Endothelial cell of umbilical vein (primary cell): Measurements from ENCODE around the gene SLC26A6. TPM values are rescaled to one million over a fixed set of nuclear protein-coding genes. Genes with fewer than 3 reads are reported as not detected.
A peak's percentile ranks its signal among the peaks of the same experiment; 100 is the strongest.

ENCODE experiments used
- BruUV-seq: library from RNA; stranded (reverse); fragments of 400-500 nt; replicated peaks from 2 replicates; lab custom pipeline; 2021; lab: Mats Ljungman, UMichigan
- CTCF ChIA-PET: fragments of 300-600, 350-600 bp; sonication (Branson Sonifier 250); formaldehyde crosslinking; loops from one replicate; lab custom pipeline; 2021; ENCODE audit warnings: antibody characterized with exemption, inconsistent platforms; lab: Charles Lee
- POLR2A ChIA-PET: fragments of 300-600, 350-600 bp; sonication (Branson Sonifier 250); formaldehyde crosslinking; loops from one replicate; lab custom pipeline; 2021; ENCODE audit warnings: antibody characterized with exemption, inconsistent platforms; lab: Charles Lee
- DNase-seq: peaks from one replicate; pipeline ENCODE4 v3.0.0-alpha.2; 2011; ENCODE audit warnings: low read depth, low spot score
- FAIRE-seq: peaks from 2 replicates; lab custom pipeline; 2011; peaks lifted over from hg19 to GRCh38; lab: Jason Lieb, UNC
- H2AFZ ChIP-seq: 2 replicates; pipeline ENCODE4 v1.6.0; 2012; ENCODE audit warnings: low read depth, low read length, control low read depth, inconsistent platforms
- H3K27ac ChIP-seq: 2 replicates; pipeline ENCODE4 v1.5.1; 2011; ENCODE audit warnings: low read depth, mild to moderate bottlenecking, control low read depth, low read length, moderate library complexity; ENCODE audit not compliant: insufficient read depth
- H3K27me3 ChIP-seq, 2 experiments: 2 replicates each; pipeline versions ENCODE4 v1.6.0 to v1.6.1; 2011; ENCODE audit warnings: low read length in 2 of 2, mixed read lengths in 1 of 2; ENCODE audit not compliant: control insufficient read depth in 2 of 2, insufficient read depth in 2 of 2
- H3K36me3 ChIP-seq, 2 experiments: 2 replicates in 1 of 2; 3 replicates in 1 of 2; pipeline ENCODE4 v1.5.1; 2011; ENCODE audit warnings: low read length in 2 of 2, mild to moderate bottlenecking in 1 of 2, moderate library complexity in 1 of 2; ENCODE audit not compliant: control insufficient read depth in 2 of 2, insufficient read depth in 2 of 2; ENCODE audit errors: extremely low read depth in 1 of 2
- H3K4me1 ChIP-seq: 3 replicates; pipeline ENCODE4 v1.5.1; 2011; ENCODE audit warnings: mild to moderate bottlenecking, low read length; ENCODE audit not compliant: control insufficient read depth, insufficient read depth; ENCODE audit errors: extremely low read depth
- H3K4me2 ChIP-seq: 2 replicates; pipeline ENCODE4 v1.6.1; 2011; ENCODE audit warnings: low read length, control low read depth, mixed read lengths; ENCODE audit not compliant: insufficient read depth
- H3K4me3 ChIP-seq, 3 experiments: fragments of 200-600 bp in 1 of 3; sonication (generic), shearing (Covaris generic) in 1 of 3; replicated peaks in 1 of 3; 2 replicates each; pipeline ENCODE4 v1.5.1; 2011 to 2016; ENCODE audit warnings: control low read depth in 3 of 3, low read length in 3 of 3, mild to moderate bottlenecking in 2 of 3, inconsistent platforms in 1 of 3, low read depth in 1 of 3, moderate library complexity in 1 of 3; ENCODE audit not compliant: insufficient read depth in 1 of 3
- H3K79me2 ChIP-seq: 2 replicates; pipeline ENCODE4 v1.6.0; 2012; ENCODE audit warnings: low read length, inconsistent platforms; ENCODE audit not compliant: control insufficient read depth, insufficient read depth
- H3K9ac ChIP-seq: replicated peaks from 2 replicates; pipeline ENCODE3; 2011; ENCODE audit warnings: low read length, control low read depth; ENCODE audit not compliant: insufficient read depth; ENCODE audit errors: extremely low read depth
- H3K9me1 ChIP-seq: replicated peaks from 3 replicates; pipeline ENCODE4 v1.6.0; 2011; ENCODE audit warnings: mild to moderate bottlenecking, low read length; ENCODE audit not compliant: control insufficient read depth, insufficient read depth; ENCODE audit errors: extremely low read depth
- H3K9me3 ChIP-seq: replicated peaks from 2 replicates; pipeline ENCODE4 v1.5.1; 2012; ENCODE audit warnings: low read length, inconsistent platforms; ENCODE audit not compliant: control insufficient read depth, insufficient read depth
- H4K20me1 ChIP-seq: replicated peaks from 2 replicates; pipeline ENCODE3; 2011; ENCODE audit warnings: mild to moderate bottlenecking, low read length; ENCODE audit not compliant: control insufficient read depth, insufficient read depth; ENCODE audit errors: extremely low read depth
- CTCF ChIP-seq, 2 donors: IDR thresholded peaks; 1 replicate in 1 of 2; 2 replicates in 1 of 2; pipeline ENCODE4 v1.5.1; 2011; ENCODE audit warnings: low read length in 2 of 2, mild to moderate bottlenecking in 2 of 2, moderate library complexity in 2 of 2, control low read depth in 1 of 2, inconsistent platforms in 1 of 2, low read depth in 1 of 2; ENCODE audit not compliant: insufficient read depth in 1 of 2; ENCODE audit errors: extremely low read depth in 1 of 2
- EZH2 ChIP-seq: IDR thresholded peaks from 2 replicates; pipeline ENCODE4 v1.6.1; 2012; ENCODE audit warnings: borderline replicate concordance, low read depth, mild to moderate bottlenecking, moderate library complexity, low read length, inconsistent platforms; ENCODE audit not compliant: severe bottlenecking
- FOS ChIP-seq: IDR thresholded peaks from 2 replicates; pipeline ENCODE4 v1.6.1; 2011; ENCODE audit warnings: mild to moderate bottlenecking, low read length, moderate library complexity, borderline replicate concordance; ENCODE audit not compliant: insufficient read depth
- GATA2 ChIP-seq: IDR thresholded peaks from 2 replicates; pipeline ENCODE4 v1.7.0; 2011; ENCODE audit warnings: low read depth, mild to moderate bottlenecking, moderate library complexity, mixed read lengths, low read length; ENCODE audit not compliant: insufficient read length, insufficient read depth
- JUN ChIP-seq: IDR thresholded peaks from 2 replicates; pipeline ENCODE4 v1.6.1; 2011; ENCODE audit warnings: borderline replicate concordance, low read depth; ENCODE audit not compliant: insufficient read length, insufficient read depth
- MAX ChIP-seq: IDR thresholded peaks from 2 replicates; pipeline ENCODE4 v1.6.1; 2011; ENCODE audit not compliant: insufficient read depth, insufficient read length
- MYC ChIP-seq: IDR thresholded peaks from one replicate; pipeline ENCODE4 v1.6.1; 2011; ENCODE audit warnings: mild to moderate bottlenecking, low read depth, low read length
- POLR2A ChIP-seq: IDR thresholded peaks from 2 replicates; pipeline ENCODE4 v1.6.1; 2012; ENCODE audit warnings: low read depth, mild to moderate bottlenecking, control low read depth, low read length
- POLR2AphosphoS5 ChIP-seq: IDR thresholded peaks from 2 replicates; pipeline ENCODE4 v1.6.1; 2012; ENCODE audit warnings: low read depth, mild to moderate bottlenecking, control low read depth, low read length, moderate library complexity; ENCODE audit not compliant: insufficient read depth
- dilution Hi-C: fragments of 300-500 bp; cut with MboI; formaldehyde crosslinking; loops from one replicate; pipeline ENCODE4 v1.15.0; 2019; ENCODE audit warnings: low sequenced_read_pairs; ENCODE audit not compliant: extremely low pct_ligation_motif_present
- intact Hi-C: fragments of 100-400 bp; cut with micrococcal nuclease; formaldehyde crosslinking; loops from one replicate; pipeline ENCODE4 v1.10.0; 2022
- polyA plus RNA-seq, 4 experiments: library from polyadenylated mRNA; depleted of rRNA in 3 of 4; stranded (reverse) in 3 of 4; unstranded in 1 of 4; fragments of >200 nt; gene quantifications; 2 replicates each; pipeline versions ENCODE4 v1.2.1 to v1.2.3, GENCODE V29; 2011 to 2012; ENCODE audit warnings: missing spikeins in 1 of 4
- total RNA-seq: library from RNA; stranded (reverse); gene quantifications from 2 replicates; pipeline ENCODE4 v1.2.3, GENCODE V29; 2021

SLC26A6 gene
- total and polyA plus RNA-seq, 2 donors (not counting 3 experiments of a cell fraction or from before 2014, with no cell fraction given) = 31.0 to 32.2 TPM

DNA sequence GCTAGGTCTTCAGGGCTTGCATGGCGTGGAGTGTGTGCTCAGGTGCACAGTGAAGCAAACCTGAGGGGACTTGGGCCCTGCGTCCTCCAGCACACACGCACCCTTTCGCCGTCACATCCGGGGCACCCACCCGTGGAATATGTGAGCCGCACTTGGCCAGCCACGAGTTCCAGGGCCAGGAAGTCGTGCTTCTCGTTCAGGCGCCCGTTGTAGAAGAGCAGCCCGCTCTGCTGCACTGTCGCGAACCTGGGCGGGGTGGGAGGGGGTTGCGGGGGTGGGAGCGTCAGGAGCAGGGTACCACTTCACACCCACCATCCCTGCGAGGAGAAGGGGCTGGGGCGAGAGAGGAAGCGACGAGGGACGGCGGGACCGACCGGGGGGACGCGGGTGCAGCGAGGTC, 20.3 kb upstream of the SLC26A6 start:
- no TSS peak for BruUV-seq
- DNase-seq (no peak), FAIRE-seq (no peak)
- ChIA-PET POLR2A (interaction anchor here (1.0 kb wide), 1 partner anchor 20 kb away, joined by 6 read pairs; the partner anchor contains the start of gene SLC26A6), CTCF (interaction anchor here (1.0 to 5.1 kb wide), 3 partner anchors 21 to 99 kb away, joined by 3 to 32 read pairs (median 3); partner anchors contain the start of genes NCKIPSD, PFKFB4 and SLC26A6)
- H3K4me3 ChIP-seq = peak overlapping the region in 1 of 3 experiments; percentile 46
- no peaks in the 10 kb centered on the region for H3K79me2 ChIP-seq
- no peak overlapping the region for H3K9ac ChIP-seq
- TF ChIP-seq EZH2 (peak; percentile 1), GATA2 (no peak), JUN (no peak), FOS (no peak), POLR2A (no peak)
- H3K36me3 ChIP-seq = no peaks in the 10 kb centered on the region
- no peaks in the 10 kb centered on the region for H3K9me1 ChIP-seq
- H3K9me3 ChIP-seq = no peaks in the 10 kb centered on the region
- dilution Hi-C loops (no loop called here), intact Hi-C loops (loop anchor here (1.0 to 2.0 kb wide), 5 partner anchors 20 to 254 kb away; partner anchors contain the start of genes SLC26A6 and UQCRC1)
- peaks cover 7% of the 10 kb centered on the region for H3K4me1 ChIP-seq
- H4K20me1 ChIP-seq = no peaks in the 10 kb centered on the region
- peak overlapping the region; percentile 19 for H2AFZ ChIP-seq
- no peak overlapping the region for H3K27ac ChIP-seq
- H3K4me2 ChIP-seq = peak overlapping the region; percentile 35
- H3K27me3 ChIP-seq = no peaks in the 10 kb centered on the region

GRCh38 chr3:48655063-48655462, 19.8 kb upstream of the SLC26A6 start:
- Histone ChIP-seq H3K9ac (no peak overlapping the region), H3K79me2 (no peaks in the 10 kb centered on the region), H4K20me1 (no peaks in the 10 kb centered on the region), H3K36me3 (no peaks in the 10 kb centered on the region), H2AFZ (no peak overlapping the region), H3K9me3 (no peaks in the 10 kb centered on the region), H3K4me1 (peaks cover 7% of the 10 kb centered on the region), H3K4me2 (no peak overlapping the region), H3K4me3 (no peak overlapping the region), H3K9me1 (no peaks in the 10 kb centered on the region), H3K27me3 (no peaks in the 10 kb centered on the region), H3K27ac (no peak overlapping the region)
- no peak for DNase-seq
- FAIRE-seq = no peak
- dilution Hi-C loops (no loop called here), intact Hi-C loops (no loop called here)
- BruUV-seq = no TSS peak
- POLR2A ChIA-PET = no interaction called here
- TF ChIP-seq CTCF (IDR thresholded peaks at IDR 0.05; ENCODE audit: extremely low read depth in 1 of 2, insufficient read depth in 1 of 2, low read depth in 1 of 2, low read length in 2 of 2) = no peak
- TF ChIP-seq POLR2A = no peak
- no peak for TF ChIP-seq POLR2AphosphoS5
- no peak for TF ChIP-seq GATA2
- no peak for TF ChIP-seq MAX
- TF ChIP-seq MYC = no peak
- no peak for TF ChIP-seq JUN
- TF ChIP-seq FOS = no peak
- TF ChIP-seq EZH2 = no peak
- CTCF ChIA-PET = interaction anchor here (1.0 to 5.1 kb wide), 2 partner anchors 20 to 254 kb away, joined by 3 to 32 read pairs; partner anchors contain the start of gene SLC26A6
